GM12878 (cell line): Measurements from ENCODE around the gene IL20RA. TPM values are rescaled to one million over a fixed set of nuclear protein-coding genes. Genes with fewer than 3 reads are reported as not detected.

ENCODE experiments used
- ATAC-seq: fragments of 200-7000 bp; cut with Tn5 transposase; 3 replicates; pipeline ENCODE4 v1.9.1; 2020; ENCODE audit warnings: mild to moderate bottlenecking, moderate library complexity
- BruUV-seq: library from RNA; stranded (reverse); fragments of 400-500 nt; replicated peaks from 2 replicates; lab custom pipeline; 2021; lab: Mats Ljungman, UMichigan
- CTCF ChIA-PET: fragments of 300-600 bp; sonication (Branson Sonifier 250); formaldehyde crosslinking; extraction: SDS; loops from one replicate; lab custom pipeline; 2021; ENCODE audit warnings: inconsistent platforms; lab: Yijun Ruan, JAX
- POLR2A ChIA-PET: fragments of 350-600 bp; formaldehyde crosslinking; extraction: SDS; loops from one replicate; lab custom pipeline; 2021; ENCODE audit warnings: inconsistent platforms; lab: Charles Lee
- RAD21 ChIA-PET: fragments of 300-600 bp; sonication (Branson Sonifier 250); formaldehyde crosslinking; loops from one replicate; lab custom pipeline; 2023; ENCODE audit warnings: antibody characterized with exemption; ENCODE audit not compliant: unreplicated experiment; lab: Charles Lee
- SMC1A ChIA-PET: fragments of 300-600 bp; sonication (Branson Sonifier 250); formaldehyde crosslinking; loops from one replicate; lab custom pipeline; 2023; ENCODE audit not compliant: unreplicated experiment, uncharacterized antibody; lab: Charles Lee
- DNase-seq: peaks from one replicate; pipeline ENCODE4 v3.0.0-alpha.2; 2011; ENCODE audit warnings: low read depth, low spot score
- FAIRE-seq: peaks from 3 replicates; lab custom pipeline; 2011; peaks lifted over from hg19 to GRCh38; lab: Jason Lieb, UNC
- H2AFZ ChIP-seq: 2 replicates; pipeline ENCODE4 v1.6.0; 2011; ENCODE audit warnings: low read depth, low read length, control low read depth; ENCODE audit not compliant: control insufficient read depth
- H3K27ac ChIP-seq: 2 replicates; pipeline ENCODE4 v1.5.1; 2011; ENCODE audit warnings: control low read depth; ENCODE audit not compliant: control insufficient read depth, insufficient read depth
- H3K27me3 ChIP-seq, 2 experiments: replicated peaks in 1 of 2; 2 replicates each; pipeline versions ENCODE4 v1.6.0 to v1.6.1; 2011; ENCODE audit warnings: low read length in 1 of 2; ENCODE audit not compliant: control insufficient read depth in 2 of 2, insufficient read depth in 2 of 2
- H3K36me3 ChIP-seq, 2 experiments: 2 replicates each; pipeline ENCODE4 v1.5.1; 2011; ENCODE audit warnings: low read length in 1 of 2; ENCODE audit not compliant: control insufficient read depth in 2 of 2, insufficient read depth in 2 of 2
- H3K4me1 ChIP-seq: 2 replicates; pipeline ENCODE4 v1.6.1; 2011; ENCODE audit warnings: mild to moderate bottlenecking, low read length, moderate library complexity, mixed read lengths; ENCODE audit not compliant: control insufficient read depth, insufficient read depth
- H3K4me2 ChIP-seq: 2 replicates; pipeline ENCODE4 v1.6.0; 2011; ENCODE audit warnings: control low read depth; ENCODE audit not compliant: control insufficient read depth, insufficient read depth
- H3K4me3 ChIP-seq: fragments of 200-600 bp; sonication (generic); 2 replicates; pipeline ENCODE4 v1.5.1; 2016
- H3K79me2 ChIP-seq: 2 replicates; pipeline ENCODE4 v1.6.0; 2011; ENCODE audit warnings: low read length; ENCODE audit not compliant: control insufficient read depth, insufficient read depth
- H3K9ac ChIP-seq: 2 replicates; pipeline ENCODE4 v1.8.0; 2011; ENCODE audit warnings: low read length, control low read depth, mixed read lengths; ENCODE audit not compliant: control insufficient read depth, insufficient read depth
- H3K9me3 ChIP-seq: replicated peaks from 3 replicates; pipeline ENCODE4 v1.5.1; 2011; ENCODE audit warnings: mild to moderate bottlenecking, low read length; ENCODE audit not compliant: control insufficient read depth, insufficient read depth
- H4K20me1 ChIP-seq: 2 replicates; pipeline ENCODE4 v1.6.0; 2011; ENCODE audit not compliant: control insufficient read depth, insufficient read depth
- CBX3 ChIP-seq: fragments of 200-600 bp; sonication (generic); IDR thresholded peaks from 2 replicates; pipeline ENCODE4 v1.6.1; 2016; ENCODE audit warnings: low read depth, borderline replicate concordance
- IKZF2 ChIP-seq, 2 experiments: fragments of 450-650 bp; IDR thresholded peaks; 2 replicates each; pipeline ENCODE4 v1.6.1; 2017; ENCODE audit warnings: mild to moderate bottlenecking in 2 of 2, moderate library complexity in 2 of 2
- NFYA ChIP-seq: IDR thresholded peaks from 2 replicates; pipeline ENCODE4 v1.6.1; 2011; ENCODE audit warnings: low read depth, mild to moderate bottlenecking, low read length, improper control_type of control experiment, borderline replicate concordance
- POLR2A ChIP-seq: IDR thresholded peaks from 2 replicates; pipeline ENCODE4 v1.6.1; 2011; ENCODE audit warnings: low read depth, mild to moderate bottlenecking, low read length
- SMAD1 ChIP-seq: fragments of 450-650 bp; IDR thresholded peaks from 2 replicates; pipeline ENCODE4 v1.6.1; 2018; ENCODE audit warnings: mild to moderate bottlenecking, low read depth; ENCODE audit not compliant: partially characterized antibody
- SMARCA5 ChIP-seq: fragments of 450-650 bp; IDR thresholded peaks from 2 replicates; pipeline ENCODE4 v1.6.1; 2017; ENCODE audit warnings: mild to moderate bottlenecking
- STAT1 ChIP-seq: fragments of 450-650 bp; conservative IDR thresholded peaks from 2 replicates; pipeline ENCODE4 v1.6.1; 2014; ENCODE audit warnings: antibody characterized with exemption, mild to moderate bottlenecking
- WGBS: methylation state at CpG from one replicate; pipeline ENCODE4 v1.1.6; 2016; ENCODE audit warnings: low lambda C conversion rate; ENCODE audit not compliant: insufficient replicate concordance, insufficient coverage; ENCODE audit errors: missing lambda C conversion rate; 5-methylcytosine and 5-hydroxymethylcytosine counted together
- in situ Hi-C: fragments of 300-500 bp; cut with MboI; formaldehyde crosslinking; loops from 9 replicates; pipeline ENCODE4 v1.14.3; 2018; ENCODE audit warnings: mixed read lengths
- intact Hi-C: fragments of 100-400 bp; cut with micrococcal nuclease; formaldehyde crosslinking; loops from one replicate; pipeline ENCODE4 v1.14.2; 2022; ENCODE audit not compliant: unreplicated experiment
- polyA plus RNA-seq, 11 experiments: library from polyadenylated mRNA; depleted of rRNA in 4 of 11; unstranded in 6 of 11; stranded (reverse) in 5 of 11; fragments of >200 nt; fragmentation: Nextera tagmentation in 4 of 11; fragmentation: Illumina TruSeq in 1 of 11; extraction: Ambion mirVana in 4 of 11; extraction: Trizol in 1 of 11; gene quantifications; 1 replicate in 1 of 11; 2 replicates in 10 of 11; pipeline versions ENCODE4 v1.2.1 to v1.2.3, GENCODE V29; 2011 to 2016; ENCODE audit warnings: inconsistent platforms in 2 of 11, missing spikeins in 2 of 11, low read depth in 1 of 11
- total RNA-seq, 4 experiments: library from RNA; depleted of rRNA in 3 of 4; stranded (reverse); fragments of >200 nt in 3 of 4; fragmentation: Illumina TruSeq in 1 of 4; extraction: Trizol in 1 of 4; gene quantifications; 2 replicates each; pipeline versions ENCODE4 v1.2.1 to v1.2.3, GENCODE V29; 2013 to 2021
- TF ChIP-seq, protein P1 (sequence below): IDR thresholded peaks from 2 replicates; pipeline ENCODE4 v1.6.1; 2011; ENCODE audit warnings: mild to moderate bottlenecking, low read depth, low read length, moderate library complexity; ENCODE audit not compliant: insufficient replicate concordance
- TF ChIP-seq, protein P2 (sequence below): fragments of 450-650 bp; formaldehyde crosslinking; IDR thresholded peaks from 2 replicates; pipeline ENCODE4 v1.4.0; 2022; ENCODE audit warnings: mild to moderate bottlenecking, moderate library complexity
- TF ChIP-seq, protein P3 (sequence below): fragments of 450-650 bp; IDR thresholded peaks from 2 replicates; pipeline ENCODE4 v1.6.1; 2017; ENCODE audit warnings: low read depth, mild to moderate bottlenecking, moderate library complexity

The IL20RA gene
- total and polyA plus RNA-seq, 10 of the 15 experiments (the other 5 are each of a cell fraction or from before 2014, with no cell fraction given), result 0.02 to 0.16 (median 0.09) TPM; not detected in 3

DNA sequence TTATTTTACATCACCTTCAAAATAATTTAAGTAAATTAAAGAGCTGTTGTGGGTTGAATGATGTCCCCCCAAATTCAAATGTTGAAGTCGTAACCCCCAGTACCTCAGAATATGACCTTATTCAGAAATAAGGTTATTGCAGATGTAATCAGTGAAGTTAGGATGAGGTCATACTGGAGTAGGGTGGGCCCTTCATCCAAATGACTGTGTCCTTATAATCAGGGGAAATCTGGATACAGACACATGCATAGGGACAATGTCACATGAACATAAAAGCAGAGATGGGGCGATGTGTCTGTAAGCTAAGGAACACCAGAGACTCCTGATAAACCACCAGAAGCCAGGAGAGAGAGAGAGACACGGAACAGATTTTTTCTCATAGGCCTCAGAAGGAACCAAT lies 13.3 kb upstream of the IL20RA start:
- no peak for FAIRE-seq
- no peak for TF ChIP-seq IKZF2 (IDR thresholded peaks at IDR 0.05)
- H3K4me2 ChIP-seq, result no peak overlapping the region
- H4K20me1 ChIP-seq, result no peaks in the 10 kb centered on the region
- no peak overlapping the region for H3K4me3 ChIP-seq
- ATAC-seq, result no peak
- ChIA-PET CTCF (no interaction called here), RAD21 (no interaction called here), POLR2A (no interaction called here), SMC1A (interaction anchor here (0.7 kb wide), 1 partner anchor 522 kb away, joined by 3 read pairs; no protein-coding TSS in a partner anchor)
- H3K27ac ChIP-seq, result no peak overlapping the region
- H3K9ac ChIP-seq, result no peak overlapping the region
- H3K79me2 ChIP-seq, result no peaks in the 10 kb centered on the region
- H2AFZ ChIP-seq, result no peak overlapping the region
- H3K9me3 ChIP-seq, result no peaks in the 10 kb centered on the region
- H3K27me3 ChIP-seq, result no peaks in the 10 kb centered on the region
- BruUV-seq, result no TSS peak
- WGBS, result 46% methylated on average over 3 of the region's 3 CpGs
- no peak for DNase-seq
- intact Hi-C loops (no loop called here), in situ Hi-C loops (no loop called here)
- H3K4me1 ChIP-seq, result no peaks in the 10 kb centered on the region
- H3K36me3 ChIP-seq, result no peaks in the 10 kb centered on the region

DNA sequence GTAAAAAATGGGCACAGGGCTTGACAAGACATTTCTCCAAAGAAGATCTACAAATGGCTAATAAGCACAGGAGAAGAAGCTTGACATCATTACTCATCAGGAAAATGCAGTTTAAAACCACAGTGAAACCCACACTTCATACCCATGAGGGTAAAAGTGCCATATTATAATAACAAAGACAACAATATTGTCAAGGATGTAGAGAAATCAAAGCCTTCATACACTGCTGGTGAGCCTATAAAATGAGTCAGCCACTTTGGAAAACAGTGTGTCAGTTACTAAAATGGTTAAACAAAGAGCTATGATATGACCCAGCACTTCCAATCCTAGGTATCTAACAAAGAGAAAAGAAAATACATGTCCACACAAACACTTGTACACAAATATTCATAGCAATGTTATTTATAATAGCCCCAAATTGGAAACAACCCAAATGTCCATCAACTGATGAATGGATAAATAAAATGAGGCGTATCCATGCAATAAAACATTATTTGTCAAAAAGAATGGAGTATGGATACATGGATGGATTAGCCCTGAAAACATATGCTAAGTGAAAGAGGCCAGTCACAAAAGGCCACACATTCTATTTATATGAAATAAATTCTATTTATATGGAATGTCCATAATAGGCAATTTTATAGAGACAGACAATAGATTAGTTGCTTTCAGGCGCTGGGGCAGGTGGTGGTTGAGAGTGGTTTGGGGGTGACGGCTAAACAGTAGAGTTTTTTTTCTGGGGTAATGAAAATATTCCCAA lies 11.5 kb upstream of the IL20RA start:
- Histone ChIP-seq H3K27me3 (no peaks in the 10 kb centered on the region), H4K20me1 (no peaks in the 10 kb centered on the region), H3K9me3 (no peaks in the 10 kb centered on the region), H2AFZ (no peak overlapping the region), H3K27ac (no peak overlapping the region), H3K4me2 (no peak overlapping the region), H3K36me3 (no peaks in the 10 kb centered on the region), H3K9ac (no peak overlapping the region), H3K79me2 (no peaks in the 10 kb centered on the region), H3K4me3 (no peak overlapping the region), H3K4me1 (no peaks in the 10 kb centered on the region)
- DNase-seq (no peak), FAIRE-seq (no peak), ATAC-seq (no peak)
- ChIA-PET POLR2A (interaction anchor here (0.6 kb wide), 1 partner anchor 153 kb away, joined by 5 read pairs; no protein-coding TSS in a partner anchor), SMC1A (interaction anchor here (1.1 kb wide), 1 partner anchor 242 kb away, joined by 3 read pairs; no protein-coding TSS in a partner anchor), RAD21 (interaction anchor here (0.6 kb wide), 1 partner anchor 21 kb away, joined by 3 read pairs; no protein-coding TSS in a partner anchor), CTCF (interaction anchor here (0.6 to 1.5 kb wide), 4 partner anchors 13 to 950 kb away, joined by 3 to 4 read pairs (median 3); no protein-coding TSS in a partner anchor)
- no TSS peak for BruUV-seq
- intact Hi-C loops (no loop called here), in situ Hi-C loops (no loop called here)
- WGBS, result 41% methylated on average over 3 of the region's 3 CpGs
- TF ChIP-seq, protein P1, sequence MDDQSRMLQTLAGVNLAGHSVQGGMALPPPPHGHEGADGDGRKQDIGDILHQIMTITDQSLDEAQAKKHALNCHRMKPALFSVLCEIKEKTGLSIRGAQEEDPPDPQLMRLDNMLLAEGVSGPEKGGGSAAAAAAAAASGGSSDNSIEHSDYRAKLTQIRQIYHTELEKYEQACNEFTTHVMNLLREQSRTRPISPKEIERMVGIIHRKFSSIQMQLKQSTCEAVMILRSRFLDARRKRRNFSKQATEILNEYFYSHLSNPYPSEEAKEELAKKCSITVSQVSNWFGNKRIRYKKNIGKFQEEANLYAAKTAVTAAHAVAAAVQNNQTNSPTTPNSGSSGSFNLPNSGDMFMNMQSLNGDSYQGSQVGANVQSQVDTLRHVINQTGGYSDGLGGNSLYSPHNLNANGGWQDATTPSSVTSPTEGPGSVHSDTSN, result no peak
- TF ChIP-seq POLR2A (no peak), NFYA (no peak), STAT1 (no peak), SMARCA5 (no peak), SMAD1 (no peak), CBX3 (no peak)
- TF ChIP-seq, protein P2, sequence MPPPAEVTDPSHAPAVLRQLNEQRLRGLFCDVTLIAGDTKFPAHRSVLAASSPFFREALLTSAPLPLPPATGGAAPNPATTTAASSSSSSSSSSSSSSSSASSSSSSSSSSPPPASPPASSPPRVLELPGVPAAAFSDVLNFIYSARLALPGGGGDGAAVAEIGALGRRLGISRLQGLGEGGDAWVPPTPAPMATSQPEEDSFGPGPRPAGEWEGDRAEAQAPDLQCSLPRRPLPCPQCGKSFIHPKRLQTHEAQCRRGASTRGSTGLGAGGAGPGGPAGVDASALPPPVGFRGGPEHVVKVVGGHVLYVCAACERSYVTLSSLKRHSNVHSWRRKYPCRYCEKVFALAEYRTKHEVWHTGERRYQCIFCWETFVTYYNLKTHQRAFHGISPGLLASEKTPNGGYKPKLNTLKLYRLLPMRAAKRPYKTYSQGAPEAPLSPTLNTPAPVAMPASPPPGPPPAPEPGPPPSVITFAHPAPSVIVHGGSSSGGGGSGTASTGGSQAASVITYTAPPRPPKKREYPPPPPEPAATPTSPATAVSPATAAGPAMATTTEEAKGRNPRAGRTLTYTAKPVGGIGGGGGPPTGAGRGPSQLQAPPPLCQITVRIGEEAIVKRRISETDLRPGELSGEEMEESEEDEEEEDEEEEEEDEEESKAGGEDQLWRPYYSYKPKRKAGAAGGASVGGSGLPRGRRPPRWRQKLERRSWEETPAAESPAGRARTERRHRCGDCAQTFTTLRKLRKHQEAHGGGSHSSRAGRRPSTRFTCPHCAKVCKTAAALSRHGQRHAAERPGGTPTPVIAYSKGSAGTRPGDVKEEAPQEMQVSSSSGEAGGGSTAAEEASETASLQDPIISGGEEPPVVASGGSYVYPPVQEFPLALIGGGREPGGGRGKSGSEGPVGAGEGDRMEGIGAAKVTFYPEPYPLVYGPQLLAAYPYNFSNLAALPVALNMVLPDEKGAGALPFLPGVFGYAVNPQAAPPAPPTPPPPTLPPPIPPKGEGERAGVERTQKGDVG, result no peak
- TF ChIP-seq, protein P3, sequence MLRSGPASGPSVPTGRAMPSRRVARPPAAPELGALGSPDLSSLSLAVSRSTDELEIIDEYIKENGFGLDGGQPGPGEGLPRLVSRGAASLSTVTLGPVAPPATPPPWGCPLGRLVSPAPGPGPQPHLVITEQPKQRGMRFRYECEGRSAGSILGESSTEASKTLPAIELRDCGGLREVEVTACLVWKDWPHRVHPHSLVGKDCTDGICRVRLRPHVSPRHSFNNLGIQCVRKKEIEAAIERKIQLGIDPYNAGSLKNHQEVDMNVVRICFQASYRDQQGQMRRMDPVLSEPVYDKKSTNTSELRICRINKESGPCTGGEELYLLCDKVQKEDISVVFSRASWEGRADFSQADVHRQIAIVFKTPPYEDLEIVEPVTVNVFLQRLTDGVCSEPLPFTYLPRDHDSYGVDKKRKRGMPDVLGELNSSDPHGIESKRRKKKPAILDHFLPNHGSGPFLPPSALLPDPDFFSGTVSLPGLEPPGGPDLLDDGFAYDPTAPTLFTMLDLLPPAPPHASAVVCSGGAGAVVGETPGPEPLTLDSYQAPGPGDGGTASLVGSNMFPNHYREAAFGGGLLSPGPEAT, result no peak
